HL-60 (cell line): Measurements from ENCODE around the gene OR2AE1.

Experiments used
- DNase-seq, 2 experiments: peaks; one replicate each; pipeline ENCODE4 v3.0.0-alpha.2; 2010 to 2020; ENCODE audit warnings: low read depth in 1 of 2, low spot score in 1 of 2
- H3K27ac ChIP-seq: fragments of 250-450 bp; sonication (Bioruptor Pico); replicated peaks from 2 replicates; pipeline ENCODE4 v1.5.1; 2020; ENCODE audit warnings: mild to moderate bottlenecking, moderate library complexity
- H3K27me3 ChIP-seq: fragments of 250-450 bp; sonication (Bioruptor Pico); 2 replicates; pipeline ENCODE4 v1.5.1; 2021; ENCODE audit warnings: mild to moderate bottlenecking, moderate library complexity; ENCODE audit not compliant: insufficient read depth, poor library complexity, severe bottlenecking
- H3K4me3 ChIP-seq: replicated peaks from 2 replicates; pipeline ENCODE4 v1.5.1; 2011; ENCODE audit warnings: mild to moderate bottlenecking, control low read depth, low read length; ENCODE audit not compliant: insufficient read depth
- CTCF ChIP-seq: IDR thresholded peaks from one replicate; pipeline ENCODE4 v1.5.1; 2011; ENCODE audit warnings: low read length, control low read depth, inconsistent platforms; ENCODE audit not compliant: insufficient read depth
- GABPA ChIP-seq: IDR thresholded peaks from 2 replicates; pipeline ENCODE4 v1.6.1; 2012; ENCODE audit warnings: low read depth
- POLR2AphosphoS5 ChIP-seq: IDR thresholded peaks from 2 replicates; pipeline ENCODE4 v1.6.1; 2012; ENCODE audit warnings: low read depth
- REST ChIP-seq: IDR thresholded peaks from 2 replicates; pipeline ENCODE4 v1.6.1; 2012; ENCODE audit warnings: low read depth; ENCODE audit not compliant: insufficient replicate concordance
- SPI1 ChIP-seq: IDR thresholded peaks from 2 replicates; pipeline ENCODE4 v1.6.1; 2012; ENCODE audit warnings: low read depth, mild to moderate bottlenecking, borderline replicate concordance

The OR2AE1 gene

GRCh38 chr7:99831595-99831994, 45.2 kb downstream of the OR2AE1 start:
- no peaks in the 10 kb centered on the region for H3K27me3 ChIP-seq
- no peak overlapping the region for H3K4me3 ChIP-seq
- TF ChIP-seq REST (no peak), CTCF (no peak), GABPA (no peak), SPI1 (no peak), POLR2AphosphoS5 (no peak)
- DNase-seq: no peak
- no peak overlapping the region for H3K27ac ChIP-seq

- no peak overlapping the region for H3K27ac ChIP-seq
- no peak for DNase-seq
- no peaks in the 10 kb centered on the region for H3K27me3 ChIP-seq
- no peak overlapping the region for H3K4me3 ChIP-seq
- TF ChIP-seq POLR2AphosphoS5: no peak
- no peak for TF ChIP-seq CTCF
- TF ChIP-seq GABPA: no peak
- no peak for TF ChIP-seq SPI1
- TF ChIP-seq REST: no peak
Observed at GRCh38 chr7:99829524-99830160, 47.2 kb downstream of the OR2AE1 start.

- Histone ChIP-seq H3K27me3 (no peaks in the 10 kb centered on the region), H3K27ac (no peak overlapping the region)
Observed at GRCh38 chr7:99828811-99829210, 48.0 kb downstream of the OR2AE1 start.

More at GRCh38 chr7:99828811-99829210, 48.0 kb downstream of the OR2AE1 start:
- no peak for TF ChIP-seq GABPA
- no peak for TF ChIP-seq POLR2AphosphoS5
- no peak for TF ChIP-seq REST
- TF ChIP-seq CTCF: no peak
- TF ChIP-seq SPI1: no peak
- H3K4me3 ChIP-seq: no peak overlapping the region
- DNase-seq: no peak
